Measurements from ENCODE around the gene XPOT. TPM values are rescaled to one million over a fixed set of nuclear protein-coding genes. Genes with fewer than 3 reads are reported as not detected.

The XPOT gene
- total and polyA plus RNA-seq, 7 donors: 7.8 to 33.4 (median 26.9) TPM

DNA sequence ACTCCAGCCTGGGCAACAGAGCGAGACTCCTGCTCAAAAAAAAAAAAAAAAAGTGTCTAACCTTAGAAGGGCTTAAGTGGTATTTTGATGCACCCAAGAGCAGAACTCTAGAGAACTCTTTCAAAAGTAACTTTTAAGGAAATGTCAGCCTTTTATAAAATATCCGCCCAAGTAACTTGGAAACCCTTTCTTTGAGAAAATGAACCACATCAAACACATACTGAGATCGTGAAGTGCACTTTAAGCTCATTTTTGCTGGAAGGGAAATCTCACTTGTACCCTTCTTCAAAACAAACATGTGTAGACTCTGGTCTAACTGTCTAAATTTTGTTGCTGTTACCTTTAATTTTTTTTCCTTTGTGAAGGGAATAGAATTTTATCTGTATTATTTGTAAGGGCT, 19.2 kb upstream of the XPOT start:
- intact Hi-C loops (cut with DNase I): no loop called here
- H3K27me3 ChIP-seq: peaks cover 3 to 10% (median 5%) of the 10 kb centered on the region in 3 donors
- no peak overlapping the region for H3K27ac ChIP-seq
- peaks cover 0 to 5% (median 1%) of the 10 kb centered on the region in 4 donors for H3K9me3 ChIP-seq
- no peaks in the 10 kb centered on the region for H3K36me3 ChIP-seq
- peaks cover 0 to under 1% (median under 1%) of the 10 kb centered on the region in 4 donors for H3K4me1 ChIP-seq
- no peak for TF ChIP-seq POLR2AphosphoS5 (IDR thresholded peaks at IDR 0.05)
- TF ChIP-seq CTCF (IDR thresholded peaks at IDR 0.05): no peak
- no peak for TF ChIP-seq EP300 (IDR thresholded peaks at IDR 0.05)
- TF ChIP-seq POLR2A (IDR thresholded peaks at IDR 0.05): no peak
- no peak overlapping the region for H3K4me3 ChIP-seq
- 66 to 89% methylated on average over 3 of the region's 3 CpGs for WGBS, 2 donors
- no peak for DNase-seq

GRCh38 chr12:64385468-64385867, 18.7 kb upstream of the XPOT start:
- no peak for DNase-seq
- H3K4me1 ChIP-seq: peaks cover 0 to 5% (median 4%) of the 10 kb centered on the region in 4 donors
- TF ChIP-seq EP300 (IDR thresholded peaks at IDR 0.05) (no peak), POLR2AphosphoS5 (IDR thresholded peaks at IDR 0.05) (no peak), CTCF (IDR thresholded peaks at IDR 0.05) (no peak), POLR2A (IDR thresholded peaks at IDR 0.05) (no peak)
- H3K36me3 ChIP-seq: no peaks in the 10 kb centered on the region
- 63 to 76% methylated on average over 2 of the region's 2 CpGs for WGBS, 2 donors
- peaks cover 0 to 4% (median under 1%) of the 10 kb centered on the region in 4 donors for H3K9me3 ChIP-seq
- H3K27me3 ChIP-seq: peaks cover 7 to 14% (median 8%) of the 10 kb centered on the region in 3 donors
- H3K27ac ChIP-seq: no peak overlapping the region
- intact Hi-C loops (cut with DNase I): no loop called here
- no peak overlapping the region for H3K4me3 ChIP-seq

- DNase-seq: no peak
- Histone ChIP-seq H3K4me1 (peaks cover 0 to 10% (median 8%) of the 10 kb centered on the region in 4 donors), H3K27me3 (peaks cover 14 to 31% (median 18%) of the 10 kb centered on the region in 3 donors), H3K36me3 (no peaks in the 10 kb centered on the region), H3K27ac (no peak overlapping the region), H3K4me3 (no peak overlapping the region), H3K9me3 (no peaks in the 10 kb centered on the region)
- WGBS, 2 donors: 93 to 94% methylated on average over 6 of the region's 6 CpGs
- intact Hi-C loops (cut with DNase I): no loop called here
- TF ChIP-seq EP300 (IDR thresholded peaks at IDR 0.05) (no peak), CTCF (IDR thresholded peaks at IDR 0.05) (no peak), POLR2AphosphoS5 (IDR thresholded peaks at IDR 0.05) (no peak), POLR2A (IDR thresholded peaks at IDR 0.05) (no peak)
Measured at GRCh38 chr12:64387197-64387816, 16.9 kb upstream of the XPOT start.

DNA sequence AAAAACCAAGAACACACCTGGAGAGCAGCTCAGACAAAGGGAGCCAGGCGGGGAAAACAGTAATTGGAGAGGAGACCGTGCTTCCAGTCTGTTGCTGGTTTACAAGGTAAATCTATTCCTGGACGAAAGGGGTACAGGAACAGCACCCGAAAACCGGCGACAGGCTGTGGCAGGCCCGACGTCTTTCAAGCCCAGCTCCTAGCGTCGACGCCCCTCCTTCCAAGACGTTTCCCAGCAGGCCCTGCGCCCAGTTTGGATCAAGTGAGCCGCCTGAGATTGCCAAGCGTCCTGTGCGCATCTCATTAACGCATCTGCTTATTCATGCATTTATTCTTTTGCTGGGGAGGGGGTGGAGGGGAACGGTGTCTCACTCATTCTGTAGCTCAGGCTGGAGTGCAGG, 15.0 kb upstream of the XPOT start:
- peaks cover 14 to 37% (median 18%) of the 10 kb centered on the region in 3 donors for H3K27me3 ChIP-seq
- H3K9me3 ChIP-seq: no peaks in the 10 kb centered on the region
- WGBS, 2 donors: 88% methylated on average over 18 of the region's 18 CpGs
- no peak overlapping the region for H3K27ac ChIP-seq
- intact Hi-C loops (cut with DNase I): no loop called here
- TF ChIP-seq POLR2AphosphoS5 (IDR thresholded peaks at IDR 0.05) (no peak), POLR2A (IDR thresholded peaks at IDR 0.05) (no peak), CTCF (IDR thresholded peaks at IDR 0.05) (no peak), EP300 (IDR thresholded peaks at IDR 0.05) (no peak)
- no peaks in the 10 kb centered on the region for H3K36me3 ChIP-seq
- peaks cover 0 to 10% (median 8%) of the 10 kb centered on the region in 4 donors for H3K4me1 ChIP-seq
- no peak overlapping the region for H3K4me3 ChIP-seq
- no peak for DNase-seq
